SU-DHL-6 (cell line): ENCODE data around the gene TET3.

Experiments used
- CTCF ChIP-seq: fragments of 200-600 bp; sonication (generic); IDR thresholded peaks from one replicate; pipeline ENCODE4 v1.5.1; 2017; ENCODE audit warnings: antibody characterized with exemption, mild to moderate bottlenecking, low read length, moderate library complexity; ENCODE audit not compliant: insufficient read depth, poor library complexity, severe bottlenecking
- EZH2phosphoT487 ChIP-seq: fragments of 200-600 bp; sonication (generic), shearing (Covaris generic); conservative IDR thresholded peaks from 2 replicates; pipeline ENCODE4 v1.6.1; 2018; ENCODE audit warnings: mild to moderate bottlenecking, antibody characterized with exemption, low read length, moderate library complexity, mixed read lengths

- TF ChIP-seq CTCF (no peak), EZH2phosphoT487 (no peak)
Measured at GRCh38 chr2:73986085-73986681, 1.5 kb downstream of the TET3 start.
